ENCODE measurements around the gene EIF4E2. TPM values are rescaled to one million over a fixed set of nuclear protein-coding genes. Genes with fewer than 3 reads are reported as not detected.

Gene EIF4E2
- total RNA-seq, 2 experiments from 2014 or later, result 59.9 to 81.1 TPM

- ATAC-seq, result no peak
These were observed 38.4 kb downstream of the EIF4E2 start for GRCh38 chr2:232588680-232589585.

DNA sequence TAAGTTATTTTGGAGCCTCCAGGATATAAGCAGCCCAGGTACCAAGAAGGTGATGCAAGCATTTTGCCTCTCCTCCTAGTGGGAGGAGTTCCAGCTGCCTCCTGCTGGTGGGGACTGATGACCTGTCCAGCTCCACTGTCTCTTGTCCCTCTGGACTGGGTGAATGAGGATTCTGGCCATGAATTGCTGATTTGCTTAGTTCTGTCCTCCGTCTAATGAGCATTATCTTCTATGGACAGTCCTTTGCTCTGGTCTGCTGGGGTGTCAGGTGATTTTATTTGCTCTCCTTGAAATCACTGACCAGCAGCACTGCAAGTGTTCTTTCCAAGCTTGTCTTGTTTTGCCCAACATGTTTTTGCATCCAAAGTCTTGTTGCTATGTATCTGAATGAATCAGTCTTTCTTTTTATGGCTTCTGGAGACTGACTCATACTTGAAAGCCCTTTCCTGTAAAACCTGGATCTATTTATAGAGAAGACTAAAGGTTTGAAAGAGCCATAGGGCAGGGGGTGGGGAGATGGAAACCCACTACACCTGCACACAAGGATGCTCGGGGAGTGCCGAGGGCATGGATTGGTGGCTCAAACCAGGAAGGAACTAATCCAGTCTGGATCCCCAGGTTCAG is 42.4 kb downstream of the EIF4E2 start:
- CTCF ChIA-PET, result interaction anchor here (0.7 to 1.1 kb wide), 2 partner anchors 9 to 13 kb away, joined by 3 read pairs; no protein-coding TSS in a partner anchor

More at GRCh38 chr2:232588680-232589585, 38.4 kb downstream of the EIF4E2 start:
- Mint-ChIP-seq H3K27ac (no peak overlapping the region), H3K4me3 (no peak overlapping the region), H3K27me3 (no peaks in the 10 kb centered on the region), H3K4me1 (peaks cover 9% of the 10 kb centered on the region), H3K36me3 (no peaks in the 10 kb centered on the region), H3K9me3 (ENCODE audit: low read depth) (no peaks in the 10 kb centered on the region)
- CTCF ChIA-PET, result no interaction called here
- no peak for DNase-seq

GRCh38 chr2:232593982-232594381 is 43.5 kb downstream of the EIF4E2 start:
- Mint-ChIP-seq H3K27ac (no peak overlapping the region), H3K4me3 (no peak overlapping the region), H3K36me3 (no peaks in the 10 kb centered on the region), H3K4me1 (peaks cover 9% of the 10 kb centered on the region), H3K9me3 (ENCODE audit: low read depth) (no peaks in the 10 kb centered on the region), H3K27me3 (no peaks in the 10 kb centered on the region)
- no peak for DNase-seq
- no peak for ATAC-seq
- CTCF ChIA-PET, result interaction anchor here (0.7 to 1.4 kb wide), 3 partner anchors 10 to 14 kb away, joined by 3 to 5 read pairs (median 3); no protein-coding TSS in a partner anchor

More for the DNA sequence above, 42.4 kb downstream of the EIF4E2 start:
- Mint-ChIP-seq H3K27ac (no peak overlapping the region), H3K27me3 (no peaks in the 10 kb centered on the region), H3K4me1 (peaks cover 9% of the 10 kb centered on the region), H3K9me3 (ENCODE audit: low read depth) (no peaks in the 10 kb centered on the region), H3K4me3 (no peak overlapping the region), H3K36me3 (no peaks in the 10 kb centered on the region)
- DNase-seq (no peak), ATAC-seq (peak; percentile 42)

DNA sequence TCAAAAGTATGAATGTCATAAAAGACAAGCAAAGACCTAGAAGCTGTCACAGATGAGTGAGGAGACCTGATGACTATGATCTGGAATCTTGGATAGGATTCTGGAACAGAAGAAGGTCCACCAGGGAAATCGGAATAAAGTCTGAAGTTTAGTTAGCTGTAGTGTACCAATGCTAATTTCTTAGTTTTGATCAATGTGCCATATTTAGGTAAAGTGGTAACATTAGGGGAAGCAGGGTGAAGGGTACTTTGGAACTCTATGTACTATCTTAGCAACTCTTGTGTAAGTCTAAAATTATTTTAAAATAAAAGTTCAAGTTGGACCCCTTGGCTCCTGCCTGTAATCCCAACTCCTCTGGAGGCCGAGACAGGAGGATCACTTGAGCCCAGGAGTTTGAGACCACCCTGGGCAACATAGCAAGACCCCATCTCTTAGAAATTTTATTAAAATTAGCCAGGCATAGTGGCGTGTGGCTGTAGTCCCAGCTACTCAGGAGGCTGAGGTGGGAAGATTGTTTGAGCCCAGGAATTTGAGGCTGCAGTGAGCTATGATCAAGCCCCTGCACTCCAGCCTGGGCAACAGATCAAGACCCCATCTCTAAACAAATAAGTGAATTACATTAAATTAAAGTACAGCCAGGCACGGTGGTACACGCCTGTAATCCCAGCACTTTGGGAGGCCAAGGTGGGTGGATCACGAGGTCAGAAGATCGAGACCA is 47.0 kb downstream of the EIF4E2 start:
- DNase-seq, result no peak
- Mint-ChIP-seq H3K36me3 (no peaks in the 10 kb centered on the region), H3K4me3 (no peak overlapping the region), H3K27me3 (no peaks in the 10 kb centered on the region), H3K4me1 (peaks cover 9% of the 10 kb centered on the region), H3K27ac (no peak overlapping the region), H3K9me3 (ENCODE audit: low read depth) (no peaks in the 10 kb centered on the region)
- CTCF ChIA-PET, result no interaction called here
- no peak for ATAC-seq

DNA sequence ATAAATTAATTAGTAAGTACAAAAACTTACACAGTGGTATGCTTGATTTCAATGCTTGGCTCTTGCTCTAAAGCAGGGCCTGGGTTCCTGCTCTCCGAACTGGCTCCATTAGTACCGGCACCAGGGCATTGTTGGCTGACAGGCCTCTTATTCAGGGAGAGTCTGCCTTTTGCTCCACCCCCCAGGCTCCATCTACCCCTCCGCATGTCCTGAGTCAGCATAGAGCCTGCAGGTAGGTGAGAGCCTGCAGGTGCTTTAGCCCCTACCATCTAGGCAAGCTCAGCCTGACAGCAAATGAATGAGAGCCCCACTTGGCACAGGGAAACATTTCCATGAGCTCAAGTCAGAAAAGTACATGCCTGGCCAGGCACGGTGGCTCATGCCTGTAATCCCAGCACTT is 47.8 kb downstream of the EIF4E2 start:
- H3K4me3 Mint-ChIP-seq, result no peak overlapping the region
- CTCF ChIA-PET, result no interaction called here
- DNase-seq, result no peak

DNA sequence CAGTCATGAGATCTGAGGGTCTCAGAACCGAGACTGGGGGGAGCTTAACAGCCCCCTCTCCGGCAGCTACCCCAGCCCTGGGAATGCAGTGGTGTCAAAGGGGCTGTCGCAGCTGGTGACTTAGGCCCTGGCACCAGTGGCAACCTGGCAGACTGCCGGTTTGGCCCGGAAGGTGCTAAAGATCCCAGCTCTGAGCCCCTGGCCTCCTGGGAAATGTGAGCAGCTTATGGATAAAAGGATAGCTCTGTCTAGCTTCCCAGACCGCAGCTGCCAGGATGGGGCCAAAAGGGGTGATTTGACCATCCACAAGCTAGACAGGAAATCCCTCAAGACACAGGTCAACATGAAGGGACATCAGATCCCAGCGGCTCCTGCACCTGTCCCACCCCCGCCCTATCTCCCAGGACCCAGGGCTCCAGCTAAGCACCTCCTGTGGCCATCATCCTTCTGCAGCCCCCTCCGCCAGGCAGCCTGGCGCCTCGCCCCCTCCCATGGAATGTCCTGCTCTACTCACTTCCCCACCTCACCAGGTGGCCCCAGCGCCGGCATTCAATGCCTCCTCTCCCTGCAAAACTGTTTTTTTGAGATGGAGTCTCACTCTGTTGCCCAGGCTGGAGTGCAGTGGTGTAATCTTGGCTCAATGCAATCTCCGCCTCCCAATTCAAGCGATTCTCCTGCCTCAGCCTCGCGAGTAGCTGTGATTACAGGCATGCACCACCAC is 49.7 kb downstream of the EIF4E2 start:
- no peak for ATAC-seq
- H3K27me3 Mint-ChIP-seq, result peaks cover 16% of the 10 kb centered on the region
- no peaks in the 10 kb centered on the region for H3K9me3 Mint-ChIP-seq (ENCODE audit: low read depth)
- H3K36me3 Mint-ChIP-seq, result no peaks in the 10 kb centered on the region
- H3K4me3 Mint-ChIP-seq, result no peak overlapping the region
- CTCF ChIA-PET, result interaction anchor here (1.0 kb wide), 1 partner anchor 454 kb away, joined by 3 read pairs; no protein-coding TSS in a partner anchor
- H3K27ac Mint-ChIP-seq, result no peak overlapping the region
- no peak for DNase-seq
- H3K4me1 Mint-ChIP-seq, result no peaks in the 10 kb centered on the region

More for the DNA sequence above, 47.8 kb downstream of the EIF4E2 start:
- no peaks in the 10 kb centered on the region for H3K36me3 Mint-ChIP-seq
- H3K27ac Mint-ChIP-seq, result no peak overlapping the region
- ATAC-seq, result no peak
- no peaks in the 10 kb centered on the region for H3K9me3 Mint-ChIP-seq (ENCODE audit: low read depth)
- H3K27me3 Mint-ChIP-seq, result peaks cover 4% of the 10 kb centered on the region
- H3K4me1 Mint-ChIP-seq, result peaks cover 3% of the 10 kb centered on the region

GRCh38 chr2:232603283-232603682 is 52.8 kb downstream of the EIF4E2 start:
- no peak for ATAC-seq
- CTCF ChIA-PET, result interaction anchor here (0.6 kb wide), 1 partner anchor 166 kb away, joined by 3 read pairs; no protein-coding TSS in a partner anchor
- no peak for DNase-seq
- Mint-ChIP-seq H3K36me3 (no peaks in the 10 kb centered on the region), H3K4me3 (no peak overlapping the region), H3K9me3 (ENCODE audit: low read depth) (no peaks in the 10 kb centered on the region), H3K27ac (no peak overlapping the region), H3K27me3 (peaks cover 16% of the 10 kb centered on the region), H3K4me1 (peaks cover 8% of the 10 kb centered on the region)

DNA sequence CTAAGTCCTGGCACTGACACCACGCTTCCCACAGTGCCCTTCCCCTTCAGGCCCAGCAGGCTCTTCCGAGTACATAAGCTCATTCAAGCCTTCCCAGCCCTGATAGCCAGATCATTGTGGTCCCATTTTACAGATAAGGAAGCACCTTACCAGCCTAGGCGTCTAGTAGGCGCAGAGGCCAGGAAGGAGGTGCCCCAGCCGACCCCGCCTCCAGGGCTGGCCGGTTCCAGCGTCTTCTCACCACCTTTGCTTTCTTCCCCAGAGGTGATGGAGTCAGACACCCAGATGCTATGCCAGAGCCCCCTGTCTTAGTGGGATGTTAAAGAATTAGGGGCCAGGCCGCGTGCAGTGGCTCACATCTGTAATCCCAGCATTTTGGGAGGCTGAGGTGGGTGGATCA is 54.0 kb downstream of the EIF4E2 start:
- Mint-ChIP-seq H3K4me3 (no peak overlapping the region), H3K27ac (no peak overlapping the region), H3K27me3 (peaks cover 16% of the 10 kb centered on the region), H3K9me3 (ENCODE audit: low read depth) (no peaks in the 10 kb centered on the region), H3K36me3 (no peaks in the 10 kb centered on the region), H3K4me1 (peaks cover 8% of the 10 kb centered on the region)
- DNase-seq, result no peak
- CTCF ChIA-PET, result interaction anchor here (1.3 to 1.8 kb wide), 4 partner anchors 10 to 450 kb away, joined by 3 to 5 read pairs (median 4); partner anchors contain the start of gene EFHD1
- no peak for ATAC-seq

DNA sequence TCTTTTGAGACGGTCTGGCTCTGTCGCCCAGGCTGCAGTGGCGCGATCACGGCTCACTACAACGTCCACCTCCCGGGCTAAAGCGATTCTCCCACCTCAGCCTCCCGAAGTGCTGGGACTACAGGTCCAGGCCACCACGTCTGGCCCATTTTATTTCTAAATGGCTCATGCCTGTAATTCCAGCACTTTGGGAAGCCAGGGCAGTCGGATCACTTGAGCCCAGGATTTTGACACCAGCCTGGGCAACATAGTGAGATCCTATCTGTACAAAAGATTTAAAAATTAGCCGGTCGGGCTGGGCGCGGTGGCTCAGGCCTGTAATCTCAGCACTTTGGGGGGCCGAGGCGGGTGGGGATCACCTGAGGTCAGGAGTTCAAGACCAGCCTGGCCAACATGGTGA is 56.5 kb downstream of the EIF4E2 start:
- H3K4me1 Mint-ChIP-seq, result peaks cover 8% of the 10 kb centered on the region
- H3K36me3 Mint-ChIP-seq, result no peaks in the 10 kb centered on the region
- no peak for ATAC-seq
- no peak for DNase-seq
- no peak overlapping the region for H3K27ac Mint-ChIP-seq
- no peaks in the 10 kb centered on the region for H3K9me3 Mint-ChIP-seq (ENCODE audit: low read depth)
- no peak overlapping the region for H3K4me3 Mint-ChIP-seq
- H3K27me3 Mint-ChIP-seq, result peaks cover 16% of the 10 kb centered on the region
- CTCF ChIA-PET, result interaction anchor here (0.7 to 1.2 kb wide), 2 partner anchors 13 to 29 kb away, joined by 3 read pairs; no protein-coding TSS in a partner anchor

- no peak for ATAC-seq
- CTCF ChIA-PET, result no interaction called here
- Mint-ChIP-seq H3K4me1 (peaks cover 8% of the 10 kb centered on the region), H3K9me3 (ENCODE audit: low read depth) (no peaks in the 10 kb centered on the region), H3K36me3 (no peaks in the 10 kb centered on the region), H3K27ac (no peak overlapping the region), H3K27me3 (peaks cover 3% of the 10 kb centered on the region), H3K4me3 (no peak overlapping the region)
- no peak for DNase-seq
These were observed 59.1 kb downstream of the EIF4E2 start for GRCh38 chr2:232609607-232610006.

DNA sequence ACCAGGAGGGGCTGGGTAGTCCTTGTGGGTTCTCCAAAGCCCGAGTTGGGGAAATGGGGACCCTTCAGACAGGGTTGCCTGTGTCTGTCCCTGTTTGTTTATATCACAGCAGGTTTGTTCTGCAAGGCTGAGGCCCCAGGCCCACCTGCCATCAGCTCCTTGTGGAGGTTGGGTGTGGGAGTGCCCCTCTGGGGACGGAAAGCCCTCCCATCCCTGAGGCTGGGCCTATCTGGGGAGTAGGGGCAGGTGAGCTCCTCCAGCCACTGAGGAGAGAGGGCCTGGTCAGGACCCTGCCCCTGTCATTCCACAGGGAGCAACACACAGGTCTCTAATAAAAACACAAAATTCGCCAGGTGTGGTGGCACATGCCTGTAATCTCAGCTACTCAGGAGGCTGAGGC is 59.6 kb downstream of the EIF4E2 start:
- Mint-ChIP-seq H3K36me3 (no peaks in the 10 kb centered on the region), H3K4me3 (no peak overlapping the region), H3K27me3 (peaks cover 3% of the 10 kb centered on the region), H3K4me1 (peaks cover 8% of the 10 kb centered on the region), H3K9me3 (ENCODE audit: low read depth) (no peaks in the 10 kb centered on the region), H3K27ac (no peak overlapping the region)
- DNase-seq (no peak), ATAC-seq (no peak)
- CTCF ChIA-PET, result interaction anchor here (1.2 kb wide), 1 partner anchor 23 kb away, joined by 4 read pairs; the partner anchor contains the start of gene EFHD1

DNA sequence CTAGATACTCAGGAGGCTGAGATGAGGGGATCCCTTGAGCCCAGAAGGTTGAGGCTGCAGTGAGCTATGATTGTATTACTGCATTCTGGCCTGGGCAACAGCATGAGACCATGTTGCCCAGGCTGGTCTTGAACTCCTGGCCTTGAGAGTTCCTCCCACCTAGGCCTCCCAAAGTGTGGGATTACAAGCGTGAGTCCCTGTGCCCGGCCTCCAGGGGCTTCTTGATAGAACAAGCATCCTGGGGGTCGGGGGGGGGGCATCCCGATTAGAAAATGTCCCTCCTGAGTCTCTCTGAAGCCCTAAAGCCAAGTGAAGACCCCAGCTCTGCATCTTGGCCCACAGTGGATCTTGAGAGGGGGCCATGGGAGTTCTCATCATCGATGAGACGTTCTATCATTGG is 60.6 kb downstream of the EIF4E2 start:
- CTCF ChIA-PET, result interaction anchor here (0.8 to 2.9 kb wide), 6 partner anchors 9 to 162 kb away, joined by 3 to 10 read pairs (median 4); partner anchors contain the start of gene EFHD1
- H3K9me3 Mint-ChIP-seq (ENCODE audit: low read depth), result no peaks in the 10 kb centered on the region
- no peak for ATAC-seq

More for the DNA sequence above, 60.6 kb downstream of the EIF4E2 start:
- Mint-ChIP-seq H3K27me3 (peaks cover 3% of the 10 kb centered on the region), H3K4me1 (peaks cover 4% of the 10 kb centered on the region), H3K27ac (no peak overlapping the region), H3K36me3 (no peaks in the 10 kb centered on the region), H3K4me3 (no peak overlapping the region)
- DNase-seq, result no peak

All from activated CD8-positive, alpha-beta memory T cell treated with anti-CD3 and anti-CD28 coated beads, Interleukin-2, amount 10 ng/mL, durations not matched to agents 7 days and 5 days (primary cell).